HepG2 (cell line): ENCODE measurements around the gene MAPK12. TPM values are rescaled to one million over a fixed set of nuclear protein-coding genes. Genes with fewer than 3 reads are reported as not detected.

ENCODE experiments used
- ATAC-seq: fragments of 200-7000 bp; cut with Tn5 transposase; 3 replicates; pipeline ENCODE4 v1.9.1; 2020; ENCODE audit warnings: mild to moderate bottlenecking, moderate library complexity
- BruUV-seq: library from RNA; stranded (reverse); fragments of 400-500 nt; replicated peaks from 2 replicates; lab custom pipeline; 2021; lab: Mats Ljungman, UMichigan
- CTCF ChIA-PET: fragments of 300-600 bp; formaldehyde crosslinking; extraction: SDS; loops from one replicate; lab custom pipeline; 2021; ENCODE audit warnings: low total read pairs, inconsistent platforms, low intra/inter-chr PET ratio; lab: Yijun Ruan, JAX
- POLR2A ChIA-PET: fragments of 350-600 bp; sonication (Branson Sonifier 250); formaldehyde crosslinking; loops from one replicate; lab custom pipeline; 2020; ENCODE audit warnings: antibody characterized with exemption, inconsistent platforms; lab: Yijun Ruan, JAX
- DNase-seq: peaks from one replicate; pipeline ENCODE4 v3.0.0-alpha.2; 2015; ENCODE audit warnings: low spot score
- FAIRE-seq: peaks from 3 replicates; lab custom pipeline; 2011; peaks lifted over from hg19 to GRCh38; lab: Jason Lieb, UNC
- H2AFZ ChIP-seq: one replicate; pipeline ENCODE4 v1.6.1; 2011; ENCODE audit warnings: low read length, inconsistent platforms
- H3K27ac ChIP-seq: fragments of 300-600 bp; 3 replicates; pipeline ENCODE4 v1.8.0; 2011; ENCODE audit warnings: mixed run types, mild to moderate bottlenecking, mixed read lengths, low read length, inconsistent platforms; ENCODE audit not compliant: insufficient read depth; ENCODE audit errors: extremely low read length
- H3K27me3 ChIP-seq, 2 experiments: fragments of 200-600 bp in 1 of 2; 2 replicates in 1 of 2; 3 replicates in 1 of 2; pipeline versions ENCODE4 v1.6.0 to v1.8.0; 2011; ENCODE audit warnings: low read length in 2 of 2, mild to moderate bottlenecking in 2 of 2, moderate library complexity in 2 of 2, inconsistent platforms in 1 of 2; ENCODE audit not compliant: insufficient read depth in 2 of 2, control insufficient read depth in 1 of 2
- H3K36me3 ChIP-seq, 2 experiments: fragments of 200-600 bp in 1 of 2; replicated peaks in 1 of 2; 2 replicates in 1 of 2; 3 replicates in 1 of 2; pipeline versions ENCODE4 v1.5.1 to v1.8.0; 2011; ENCODE audit warnings: low read length in 2 of 2, inconsistent platforms in 1 of 2; ENCODE audit not compliant: insufficient read depth in 2 of 2, control insufficient read depth in 1 of 2
- H3K4me1 ChIP-seq: 2 replicates; pipeline ENCODE4 v1.5.1; 2012; ENCODE audit warnings: low read length, inconsistent platforms; ENCODE audit not compliant: insufficient read depth
- H3K4me2 ChIP-seq: 2 replicates; pipeline ENCODE4 v1.6.0; 2011; ENCODE audit warnings: low read depth, low read length, inconsistent platforms
- H3K4me3 ChIP-seq, 3 experiments: fragments of 200-600 bp in 1 of 3; sonication (generic), shearing (Covaris generic) in 1 of 3; replicated peaks in 1 of 3; 2 replicates each; pipeline ENCODE4 v1.5.1; 2011 to 2016; ENCODE audit warnings: low read length in 3 of 3, inconsistent platforms in 2 of 3, low read depth in 2 of 3, mild to moderate bottlenecking in 2 of 3, control low read depth in 1 of 3, mixed read lengths in 1 of 3; ENCODE audit not compliant: insufficient read depth in 1 of 3
- H3K79me2 ChIP-seq: one replicate; pipeline ENCODE4 v1.6.1; 2011; ENCODE audit warnings: low read length, inconsistent platforms; ENCODE audit not compliant: insufficient read depth
- H3K9ac ChIP-seq: 2 replicates; pipeline ENCODE4 v1.6.0; 2011; ENCODE audit warnings: mild to moderate bottlenecking, low read depth, low read length, inconsistent platforms; ENCODE audit not compliant: insufficient read depth
- H3K9me3 ChIP-seq: 2 replicates; pipeline ENCODE4 v1.5.1; 2012; ENCODE audit warnings: mild to moderate bottlenecking, low read length
- H4K20me1 ChIP-seq: 2 replicates; pipeline ENCODE4 v1.6.0; 2011; ENCODE audit warnings: inconsistent platforms, mild to moderate bottlenecking, low read length, moderate library complexity; ENCODE audit not compliant: insufficient read depth
- AGO2 ChIP-seq: fragments of 200-400 bp; formaldehyde crosslinking; optimal IDR thresholded peaks from 2 replicates; pipeline ENCODE3; 2017; ENCODE audit warnings: mild to moderate bottlenecking, low read depth, low read length, moderate library complexity
- HNF4A ChIP-seq: sonication (generic); formaldehyde crosslinking; IDR thresholded peaks from 2 replicates; pipeline ENCODE4 v1.4.0; 2020; ENCODE audit warnings: missing genetic modification reagents
- HNRNPL ChIP-seq: fragments of 200-400 bp; formaldehyde crosslinking; IDR thresholded peaks from 2 replicates; pipeline ENCODE4 v1.6.1; 2017; ENCODE audit warnings: mild to moderate bottlenecking, low read depth, low read length
- ZBTB33 ChIP-seq: sonication (generic); formaldehyde crosslinking; IDR thresholded peaks from 2 replicates; pipeline ENCODE4 v1.4.0; 2020; ENCODE audit warnings: missing genetic modification reagents
- ZNF576 ChIP-seq: sonication (generic); formaldehyde crosslinking; IDR thresholded peaks from 2 replicates; pipeline ENCODE4 v1.4.0; 2020; ENCODE audit warnings: mild to moderate bottlenecking, missing genetic modification reagents
- WGBS: methylation state at CpG from one replicate; pipeline ENCODE4 v1.1.6; 2017; ENCODE audit warnings: low lambda C conversion rate; 5-methylcytosine and 5-hydroxymethylcytosine counted together
- in situ Hi-C: cut with HindIII; loops from 2 replicates; pipeline ENCODE4 v1.10.0; 2017; ENCODE audit warnings: low pct_unique_long_range_greater_than_20kb; ENCODE audit not compliant: extremely low pct_ligation_motif_present
- intact Hi-C: fragments of 100-400 bp; cut with micrococcal nuclease; formaldehyde crosslinking; loops from one replicate; pipeline ENCODE4 v1.10.0; 2022; ENCODE audit not compliant: unreplicated experiment
- polyA plus RNA-seq, 8 experiments: library from polyadenylated mRNA; depleted of rRNA in 3 of 8; stranded (reverse) in 7 of 8; unstranded in 1 of 8; fragments of >200 nt; fragmentation: Illumina TruSeq in 4 of 8; extraction: Trizol in 4 of 8; gene quantifications; 2 replicates each; pipeline versions ENCODE4 v1.2.1 to v1.2.3, GENCODE V29; 2011 to 2016; ENCODE audit warnings: low read depth in 4 of 8, missing spikeins in 1 of 8, mixed read lengths in 1 of 8; ENCODE audit not compliant: insufficient read depth in 1 of 8
- total RNA-seq, 5 experiments: library from RNA; depleted of rRNA; stranded (reverse); fragments of >200 nt; fragmentation: Illumina TruSeq; extraction: Trizol; gene quantifications; 2 replicates each; pipeline ENCODE4 v1.2.3, GENCODE V29; 2016; ENCODE audit warnings: low read depth in 1 of 5
- TF ChIP-seq, protein P1 (sequence below): sonication (generic); formaldehyde crosslinking; IDR thresholded peaks from 2 replicates; pipeline ENCODE4 v1.9.0; 2022; ENCODE audit warnings: low read depth, missing genetic modification reagents
- TF ChIP-seq, protein P2 (sequence below): sonication (generic); formaldehyde crosslinking; IDR thresholded peaks from 2 replicates; pipeline ENCODE4 v1.4.0; 2020; ENCODE audit warnings: low read depth, mild to moderate bottlenecking, missing genetic modification reagents

MAPK12 gene
- total and polyA plus RNA-seq, 2 of the 13 experiments (the other 11 are each of a cell fraction or from before 2014, with no cell fraction given) = 22.2 to 23.3 TPM

DNA sequence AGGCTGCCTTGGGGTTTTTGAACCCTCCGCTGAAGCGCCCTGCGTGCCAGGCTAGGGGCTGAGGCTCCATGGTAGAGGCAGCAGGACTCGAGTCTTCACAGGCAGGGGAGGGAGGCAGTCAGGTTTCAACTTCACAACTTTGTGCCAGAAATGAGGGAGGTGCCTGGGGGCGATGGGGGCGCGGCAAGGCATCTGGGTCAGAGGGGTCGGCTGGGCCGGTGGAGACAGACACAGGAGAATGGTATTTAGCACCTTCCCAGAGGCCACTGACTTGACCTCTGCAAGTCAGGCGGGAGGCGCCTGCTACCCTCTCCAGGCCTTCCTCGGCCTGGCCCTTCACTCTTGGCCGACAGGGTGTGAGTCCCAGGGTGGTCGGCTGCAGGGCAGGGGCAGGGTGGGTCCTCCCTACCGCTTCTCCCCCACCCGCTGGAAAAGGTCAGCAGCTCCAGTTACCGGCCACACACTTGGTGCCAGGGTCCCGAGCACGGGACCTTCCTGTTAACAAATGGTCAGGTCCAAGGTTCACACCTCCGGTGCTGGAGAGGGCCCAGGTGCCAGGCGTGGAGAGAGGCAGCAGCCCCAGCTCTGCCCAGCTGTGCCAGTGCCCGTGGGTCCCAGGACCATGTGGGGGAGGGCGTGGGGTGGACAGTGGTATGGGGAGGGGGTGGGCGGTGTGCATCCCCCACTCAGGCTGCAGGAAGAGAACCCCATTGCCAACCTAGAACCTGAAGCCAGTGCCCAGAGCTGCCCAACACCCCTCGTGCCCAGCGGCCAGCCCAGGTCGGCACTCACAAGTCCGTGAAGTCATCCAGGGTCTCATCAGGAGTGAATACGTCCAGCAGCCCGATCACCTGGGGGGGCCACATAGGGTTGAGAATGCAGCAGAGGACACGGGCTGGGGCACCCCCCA lies 3.8 kb downstream of the MAPK12 start:
- 0 out of 2 replicates have a peak overlapping the region, but pooled peaks have one; percentile 18 for H3K4me2 ChIP-seq
- H4K20me1 ChIP-seq = no peaks in the 10 kb centered on the region
- CTCF ChIA-PET = no interaction called here
- WGBS = 71% methylated on average over 14 of the region's 31 CpGs
- no peaks in the 10 kb centered on the region for H3K9me3 ChIP-seq
- peaks cover 33% of the 10 kb centered on the region for H3K4me1 ChIP-seq
- no peaks in the 10 kb centered on the region for H3K79me2 ChIP-seq
- no peak for ATAC-seq
- TF ChIP-seq HNF4A (CRISPR knock-in tag) (peak; percentile 42; the same call in 1 of the 2 replicates), ZBTB33 (peak; percentile 22; the same call in 1 of the 2 replicates), AGO2 (peak; percentile 9), HNRNPL (peak; percentile 92), ZNF576 (CRISPR knock-in tag) (no peak)
- TF ChIP-seq, protein P1, sequence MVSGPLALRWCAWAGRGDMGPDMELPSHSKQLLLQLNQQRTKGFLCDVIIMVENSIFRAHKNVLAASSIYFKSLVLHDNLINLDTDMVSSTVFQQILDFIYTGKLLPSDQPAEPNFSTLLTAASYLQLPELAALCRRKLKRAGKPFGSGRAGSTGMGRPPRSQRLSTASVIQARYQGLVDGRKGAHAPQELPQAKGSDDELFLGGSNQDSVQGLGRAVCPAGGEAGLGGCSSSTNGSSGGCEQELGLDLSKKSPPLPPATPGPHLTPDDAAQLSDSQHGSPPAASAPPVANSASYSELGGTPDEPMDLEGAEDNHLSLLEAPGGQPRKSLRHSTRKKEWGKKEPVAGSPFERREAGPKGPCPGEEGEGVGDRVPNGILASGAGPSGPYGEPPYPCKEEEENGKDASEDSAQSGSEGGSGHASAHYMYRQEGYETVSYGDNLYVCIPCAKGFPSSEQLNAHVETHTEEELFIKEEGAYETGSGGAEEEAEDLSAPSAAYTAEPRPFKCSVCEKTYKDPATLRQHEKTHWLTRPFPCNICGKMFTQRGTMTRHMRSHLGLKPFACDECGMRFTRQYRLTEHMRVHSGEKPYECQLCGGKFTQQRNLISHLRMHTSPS = peak; percentile 93
- TF ChIP-seq, protein P2, sequence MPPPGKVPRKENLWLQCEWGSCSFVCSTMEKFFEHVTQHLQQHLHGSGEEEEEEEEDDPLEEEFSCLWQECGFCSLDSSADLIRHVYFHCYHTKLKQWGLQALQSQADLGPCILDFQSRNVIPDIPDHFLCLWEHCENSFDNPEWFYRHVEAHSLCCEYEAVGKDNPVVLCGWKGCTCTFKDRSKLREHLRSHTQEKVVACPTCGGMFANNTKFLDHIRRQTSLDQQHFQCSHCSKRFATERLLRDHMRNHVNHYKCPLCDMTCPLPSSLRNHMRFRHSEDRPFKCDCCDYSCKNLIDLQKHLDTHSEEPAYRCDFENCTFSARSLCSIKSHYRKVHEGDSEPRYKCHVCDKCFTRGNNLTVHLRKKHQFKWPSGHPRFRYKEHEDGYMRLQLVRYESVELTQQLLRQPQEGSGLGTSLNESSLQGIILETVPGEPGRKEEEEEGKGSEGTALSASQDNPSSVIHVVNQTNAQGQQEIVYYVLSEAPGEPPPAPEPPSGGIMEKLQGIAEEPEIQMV (CRISPR knock-in tag) = no peak
- BruUV-seq = no TSS peak
- POLR2A ChIA-PET = no interaction called here
- no peak overlapping the region for H3K4me3 ChIP-seq
- H3K27me3 ChIP-seq = peaks cover 0 to 3% of the 10 kb centered on the region in 2 experiments; a peak in 2 of 5 replicates
- DNase-seq = no peak
- peaks cover 3% of the 10 kb centered on the region in 2 experiments; a peak in 1 of 5 replicates for H3K36me3 ChIP-seq
- FAIRE-seq = no peak
- intact Hi-C loops (no loop called here), in situ Hi-C loops (no loop called here)
- H3K27ac ChIP-seq = no peak overlapping the region
- no peak overlapping the region for H2AFZ ChIP-seq
- no peak overlapping the region for H3K9ac ChIP-seq
